Heart left ventricle (tissue), 16 donors: ENCODE data around the gene MAP3K5. TPM values are rescaled to one million over a fixed set of nuclear protein-coding genes. Genes with fewer than 3 reads are reported as not detected.

ENCODE experiments used
- ATAC-seq, 4 donors: fragments of 200-7000 bp; cut with Tn5 transposase; one replicate each; pipeline ENCODE4 v1.9.1; 2020 to 2022; ENCODE audit warnings: moderate library complexity in 4 of 4, mild to moderate bottlenecking in 3 of 4, moderate number of reproducible peaks in 1 of 4
- DNase-seq, 5 donors: peaks; one replicate each; pipeline ENCODE4 v3.0.0-alpha.2; 2020
- H3K27ac ChIP-seq, 12 donors: fragments of 200-600 bp; sonication (generic) in 4 of 12; one replicate each; pipeline versions ENCODE4 v1.5.0 to v1.8.0; 2016 to 2022; ENCODE audit warnings: mild to moderate bottlenecking in 2 of 12
- H3K27me3 ChIP-seq, 9 donors: fragments of 200-600 bp; sonication (generic) in 2 of 9; one replicate each; pipeline versions ENCODE4 v1.5.1 to v1.8.0; 2016 to 2022; ENCODE audit warnings: mild to moderate bottlenecking in 3 of 9
- H3K36me3 ChIP-seq, 9 donors: fragments of 200-600 bp; sonication (generic) in 2 of 9; one replicate each; pipeline versions ENCODE4 v1.5.0 to v1.8.0; 2018 to 2022; ENCODE audit warnings: mild to moderate bottlenecking in 2 of 9
- H3K4me1 ChIP-seq, 12 donors: fragments of 200-600 bp; sonication (generic) in 4 of 12; one replicate each; pipeline versions ENCODE4 v1.5.0 to v1.8.0; 2016 to 2022; ENCODE audit warnings: mild to moderate bottlenecking in 3 of 12
- H3K4me3 ChIP-seq, 12 donors: fragments of 200-600 bp; sonication (generic) in 4 of 12; one replicate each; pipeline versions ENCODE4 v1.5.0 to v1.8.0; 2017 to 2022; ENCODE audit warnings: mild to moderate bottlenecking in 9 of 12, moderate library complexity in 4 of 12
- H3K9me3 ChIP-seq, 12 donors: fragments of 200-600 bp; sonication (generic) in 4 of 12; one replicate each; pipeline versions ENCODE4 v1.5.0 to v1.8.0; 2016 to 2022; ENCODE audit warnings: mild to moderate bottlenecking in 1 of 12
- POLR2A ChIP-seq, 2 donors: fragments of 450-650 bp; IDR thresholded peaks; one replicate each; pipeline ENCODE4 v1.6.1; 2017; ENCODE audit warnings: antibody characterized with exemption in 2 of 2, mild to moderate bottlenecking in 2 of 2, moderate library complexity in 2 of 2
- WGBS, 4 donors: extraction: QIAGEN DNeasy Blood & Tissue Kit in 2 of 4; methylation state at CpG; one replicate each; pipeline versions ENCODE4 v1.1.5 to v1.1.7; 2013 to 2018; 5-methylcytosine and 5-hydroxymethylcytosine counted together
- intact Hi-C, 10 donors: fragments of 100-400 bp; cut with DNase I; formaldehyde crosslinking; loops; one replicate each; pipeline versions ENCODE4 v1.11.1 to v1.14.2; 2022
- polyA plus RNA-seq, 2 donors: library from polyadenylated mRNA; stranded (reverse); fragments of 200-250 nt; gene quantifications; one replicate each; pipeline ENCODE4 v1.2.3, GENCODE V29; 2013
- total RNA-seq, 9 donors: library from RNA; depleted of rRNA in 2 of 9; stranded (reverse); fragments of >200 nt in 2 of 9; fragmentation: NEBNext Ultra II Directional in 3 of 9; extraction: Animal tissue kit (Norgen Biotek cat#: 25700) in 3 of 9; gene quantifications; one replicate each; pipeline versions ENCODE4 v1.1.0 to v1.2.4, GENCODE V29; 2016 to 2023
- TF ChIP-seq, protein P1 (sequence below), 12 donors: fragments of 200-600 bp; sonication (generic) in 4 of 12; IDR thresholded peaks; one replicate each; pipeline versions ENCODE4 v1.5.0 to v1.8.0; 2018 to 2022; ENCODE audit warnings: antibody characterized with exemption in 12 of 12, mild to moderate bottlenecking in 5 of 12
- donor health status: ischemic (EF 13 %, LVEDD 7.1; RV severe dilation, severe dysfunction).
- donor health status: healthy with polysubstance abuse.
- donor health status: DM: no; HTN: yes; CAD: no.
- donor health status: DM: no; HTN: no; CAD: no.
- donor health status: ischemic (EF 25% LVEDD 6.9; RV normal size, moderate dysfunction).
- donor health status: ischemic (EF 25% LVEDD 5.7; RV mildly dilated, moderate dysfunction).
- donor health status: healthy.
- donor health status: DM: yes; HTN: yes; CAD: no.
- donor health status: ischemic (EF 35%, LVEDD 5.7; RV mildly dilated, moderate dysfunction).
- donor health status: nonischemic (EF 11% LVEDD 7.7; RV severe dilation, severe dysfunction).
- donor health status: DM: yes; HTN: yes; CAD: no.
- donor health status: PGD.
- donor health status: ischemic (EF 29% LVEDD 5.4; RV normal size, mild dysfunction).
- donor health status: nonischemic (EF 23%, LVEDD 6.1; RV moderate dilation, normal function).

MAP3K5 gene
- total and polyA plus RNA-seq, 11 donors, result 7.1 to 34.1 (median 27.8) TPM

DNA sequence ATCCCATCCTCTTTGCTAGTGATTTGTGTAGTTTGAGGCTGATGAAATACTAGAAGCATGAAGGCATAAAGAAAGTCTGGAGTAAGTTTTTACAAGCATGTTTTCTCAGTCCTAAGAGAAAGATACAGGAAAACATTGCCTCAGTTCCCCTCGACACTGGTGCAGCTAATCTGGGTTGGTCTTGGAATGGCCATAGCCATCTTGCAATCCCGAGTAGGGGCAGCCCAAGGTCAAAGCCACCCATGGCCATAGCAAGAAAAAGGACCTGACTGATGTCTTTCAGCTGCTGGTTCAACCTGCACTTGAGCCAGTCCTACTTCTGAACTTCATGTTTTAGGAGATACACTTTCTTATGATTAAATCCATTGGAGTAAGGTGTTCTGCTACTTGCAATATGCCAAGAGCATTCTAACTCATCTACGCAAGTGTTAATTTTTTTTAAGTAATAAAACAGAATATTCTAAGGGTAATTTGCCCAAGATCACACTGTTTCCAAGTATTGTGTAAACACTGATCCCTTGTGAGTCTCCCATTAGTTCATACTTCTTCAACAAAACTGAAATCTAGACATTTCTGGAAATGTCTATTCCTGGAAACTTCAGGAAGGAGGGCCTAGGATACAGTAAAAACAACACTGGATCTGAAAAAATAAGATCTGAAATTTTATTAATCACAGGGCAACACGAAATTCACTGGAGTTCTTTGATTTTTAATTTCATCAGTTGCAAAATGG lies 108.9 kb downstream of the MAP3K5 start:
- WGBS, 4 donors, result 62 to 76% (median 74%) methylated on average over 4 of the region's 4 CpGs
- peaks cover 0 to 6% (median 0%) of the 10 kb centered on the region in 12 donors for H3K9me3 ChIP-seq
- H3K27ac ChIP-seq, result no peak overlapping the region
- ATAC-seq (peak in 1 of 4 donors; percentile 16), DNase-seq (no peak)
- TF ChIP-seq, protein P1, sequence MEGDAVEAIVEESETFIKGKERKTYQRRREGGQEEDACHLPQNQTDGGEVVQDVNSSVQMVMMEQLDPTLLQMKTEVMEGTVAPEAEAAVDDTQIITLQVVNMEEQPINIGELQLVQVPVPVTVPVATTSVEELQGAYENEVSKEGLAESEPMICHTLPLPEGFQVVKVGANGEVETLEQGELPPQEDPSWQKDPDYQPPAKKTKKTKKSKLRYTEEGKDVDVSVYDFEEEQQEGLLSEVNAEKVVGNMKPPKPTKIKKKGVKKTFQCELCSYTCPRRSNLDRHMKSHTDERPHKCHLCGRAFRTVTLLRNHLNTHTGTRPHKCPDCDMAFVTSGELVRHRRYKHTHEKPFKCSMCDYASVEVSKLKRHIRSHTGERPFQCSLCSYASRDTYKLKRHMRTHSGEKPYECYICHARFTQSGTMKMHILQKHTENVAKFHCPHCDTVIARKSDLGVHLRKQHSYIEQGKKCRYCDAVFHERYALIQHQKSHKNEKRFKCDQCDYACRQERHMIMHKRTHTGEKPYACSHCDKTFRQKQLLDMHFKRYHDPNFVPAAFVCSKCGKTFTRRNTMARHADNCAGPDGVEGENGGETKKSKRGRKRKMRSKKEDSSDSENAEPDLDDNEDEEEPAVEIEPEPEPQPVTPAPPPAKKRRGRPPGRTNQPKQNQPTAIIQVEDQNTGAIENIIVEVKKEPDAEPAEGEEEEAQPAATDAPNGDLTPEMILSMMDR (IDR thresholded peaks at IDR 0.05), result no peak
- TF ChIP-seq POLR2A (IDR thresholded peaks at IDR 0.05), result no peak
- no peaks in the 10 kb centered on the region for H3K27me3 ChIP-seq
- no peak overlapping the region for H3K4me3 ChIP-seq
- peaks cover 0 to 36% (median 13%) of the 10 kb centered on the region in 12 donors for H3K4me1 ChIP-seq
- intact Hi-C loops, result no loop called here
- no peaks in the 10 kb centered on the region for H3K36me3 ChIP-seq

DNA sequence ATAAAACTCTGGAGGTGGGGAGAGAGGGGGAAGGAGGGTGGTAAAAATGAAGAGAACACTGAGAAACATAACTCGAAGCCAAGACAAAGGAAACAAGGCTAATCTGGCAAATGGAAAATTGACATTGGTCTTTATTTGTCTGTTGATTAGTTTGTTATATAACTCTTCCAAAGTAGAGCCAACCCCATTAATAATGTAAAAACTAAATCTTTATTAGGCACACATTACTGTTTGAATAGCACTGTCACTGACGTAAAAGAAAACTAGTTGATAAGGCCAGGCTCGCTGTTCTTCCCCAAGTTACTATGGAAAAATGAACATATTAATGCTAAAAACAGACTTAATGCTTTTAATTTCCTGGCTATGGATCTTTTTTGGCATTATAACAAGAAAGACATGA lies 110.0 kb downstream of the MAP3K5 start:
- DNase-seq (no peak), ATAC-seq (no peak)
- no peak overlapping the region for H3K4me3 ChIP-seq
- intact Hi-C loops, result no loop called here
- H3K36me3 ChIP-seq, result peaks cover 0 to 4% (median 0%) of the 10 kb centered on the region in 9 donors
- H3K27ac ChIP-seq, result peak overlapping the region in 2 of 12 donors; percentile 24 to 36
- no peaks in the 10 kb centered on the region for H3K9me3 ChIP-seq
- 49 to 74% (median 58%) methylated on average over 3 of the region's 3 CpGs for WGBS, 4 donors
- H3K27me3 ChIP-seq, result no peaks in the 10 kb centered on the region
- TF ChIP-seq, protein P1 (IDR thresholded peaks at IDR 0.05), result no peak
- no peak for TF ChIP-seq POLR2A (IDR thresholded peaks at IDR 0.05)
- peaks cover 0 to 36% (median 13%) of the 10 kb centered on the region in 12 donors for H3K4me1 ChIP-seq

DNA sequence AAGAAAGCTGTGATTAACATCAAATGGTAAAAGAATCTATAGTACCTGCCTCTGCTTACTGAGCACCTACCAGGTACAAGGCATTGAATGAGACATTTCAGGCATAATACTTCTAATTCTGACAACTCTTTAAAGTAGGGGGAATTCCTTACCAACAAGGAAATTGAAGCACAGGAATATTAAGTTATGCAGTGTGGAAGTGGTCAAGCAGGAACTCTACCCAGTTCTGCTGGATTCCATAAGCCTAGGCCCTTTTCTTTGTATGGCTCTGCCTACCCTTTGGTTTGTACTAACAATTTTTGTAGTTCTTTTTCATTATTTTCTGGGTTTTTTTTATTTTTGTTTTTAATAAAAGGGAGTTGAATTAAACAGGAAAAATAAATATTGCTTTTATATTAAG lies 114.5 kb downstream of the MAP3K5 start:
- Histone ChIP-seq H3K27me3 (no peaks in the 10 kb centered on the region), H3K4me1 (peaks cover 0 to 8% (median 0%) of the 10 kb centered on the region in 12 donors), H3K4me3 (no peak overlapping the region), H3K9me3 (no peaks in the 10 kb centered on the region), H3K27ac (no peak overlapping the region), H3K36me3 (peaks cover 0 to 8% (median 0%) of the 10 kb centered on the region in 9 donors)
- ATAC-seq, result no peak
- intact Hi-C loops, result no loop called here
- TF ChIP-seq, protein P1 (IDR thresholded peaks at IDR 0.05), result no peak
- no peak for TF ChIP-seq POLR2A (IDR thresholded peaks at IDR 0.05)
- DNase-seq, result no peak

DNA sequence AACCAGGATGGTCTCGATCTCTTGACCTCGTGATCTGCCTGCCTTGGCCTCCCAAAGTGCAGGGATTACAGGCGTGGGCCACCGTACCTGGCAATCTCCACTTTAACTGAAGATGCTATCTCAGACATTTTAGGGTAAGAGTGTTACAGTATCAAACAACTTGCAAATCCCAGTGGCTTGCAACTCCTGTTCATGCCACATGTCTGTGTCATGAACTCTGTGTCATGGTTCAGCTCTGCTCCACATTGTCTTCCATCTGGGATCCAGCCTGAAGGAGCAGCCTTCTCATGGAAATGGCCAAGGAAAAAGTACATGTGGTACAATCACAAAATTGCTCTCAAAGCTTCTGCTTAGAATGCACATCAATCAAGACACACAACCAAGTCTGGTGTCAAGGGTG lies 114.9 kb downstream of the MAP3K5 start:
- no peaks in the 10 kb centered on the region for H3K9me3 ChIP-seq
- intact Hi-C loops, result no loop called here
- TF ChIP-seq, protein P1 (IDR thresholded peaks at IDR 0.05), result no peak
- TF ChIP-seq POLR2A (IDR thresholded peaks at IDR 0.05), result no peak
- 96 to 98% (median 97%) methylated on average over 4 of the region's 4 CpGs for WGBS, 4 donors
- ATAC-seq (no peak), DNase-seq (no peak)
- H3K4me1 ChIP-seq, result peaks cover 0 to 5% (median 0%) of the 10 kb centered on the region in 12 donors
- H3K36me3 ChIP-seq, result peaks cover 0 to 8% (median 0%) of the 10 kb centered on the region in 9 donors
- no peaks in the 10 kb centered on the region for H3K27me3 ChIP-seq
- H3K27ac ChIP-seq, result no peak overlapping the region
- no peak overlapping the region for H3K4me3 ChIP-seq
